Endodermal cell (in vitro differentiated cells): ENCODE measurements around the gene GSE1. TPM values are rescaled to one million over a fixed set of nuclear protein-coding genes. Genes with fewer than 3 reads are reported as not detected.

Experiments
- DNase-seq: peaks from one replicate; pipeline ENCODE4 v3.0.0-alpha.2; 2017
- H3K27ac ChIP-seq: 2 replicates; pipeline ENCODE4 v1.5.1; 2013; ENCODE audit warnings: mild to moderate bottlenecking, low read depth, low read length, moderate library complexity
- H3K27me3 ChIP-seq: 2 replicates; pipeline ENCODE4 v1.6.1; 2013; ENCODE audit warnings: mild to moderate bottlenecking, low read length, moderate library complexity; ENCODE audit not compliant: insufficient read depth, control insufficient read depth, poor library complexity, severe bottlenecking
- H3K36me3 ChIP-seq: 2 replicates; pipeline ENCODE4 v1.7.0; 2013; ENCODE audit warnings: mild to moderate bottlenecking, low read length, moderate library complexity; ENCODE audit not compliant: control insufficient read depth, insufficient read depth
- H3K4me1 ChIP-seq: one replicate; pipeline ENCODE4 v1.7.0; 2013; ENCODE audit warnings: low read length; ENCODE audit not compliant: control insufficient read depth, insufficient read depth
- H3K4me3 ChIP-seq: 2 replicates; pipeline ENCODE4 v1.5.1; 2013; ENCODE audit warnings: mild to moderate bottlenecking, low read length, moderate library complexity
- H3K9ac ChIP-seq: 2 replicates; pipeline ENCODE4 v1.6.1; 2013; ENCODE audit warnings: mild to moderate bottlenecking, low read length, moderate library complexity; ENCODE audit not compliant: poor library complexity, severe bottlenecking; ENCODE audit errors: extremely low read depth
- H3K9me3 ChIP-seq: 2 replicates; pipeline ENCODE4 v1.6.1; 2013; ENCODE audit warnings: mild to moderate bottlenecking, low read length, moderate library complexity; ENCODE audit not compliant: control insufficient read depth
- H3K27ac Mint-ChIP-seq: 2 replicates; pipeline ENCODE4 v1.8.0; 2020; ENCODE audit warnings: mixed read lengths
- H3K27me3 Mint-ChIP-seq: 2 replicates; pipeline ENCODE4 v1.8.0; 2021; ENCODE audit warnings: mild to moderate bottlenecking, mixed read lengths; ENCODE audit not compliant: insufficient read depth
- H3K36me3 Mint-ChIP-seq: 2 replicates; pipeline ENCODE4 v1.8.0; 2020; ENCODE audit warnings: low read depth, mixed read lengths
- H3K4me1 Mint-ChIP-seq: 2 replicates; pipeline ENCODE4 v1.8.0; 2020; ENCODE audit warnings: mixed read lengths
- H3K4me3 Mint-ChIP-seq: 2 replicates; pipeline ENCODE4 v1.8.0; 2020; ENCODE audit warnings: mild to moderate bottlenecking, moderate library complexity, mixed read lengths
- H3K9me3 Mint-ChIP-seq: 2 replicates; pipeline ENCODE4 v1.8.0; 2020; ENCODE audit warnings: mild to moderate bottlenecking, mixed read lengths
- CTCF ChIP-seq: fragments of 200-600 bp; sonication (generic); conservative IDR thresholded peaks from 2 replicates; pipeline ENCODE4 v1.5.0; 2021; ENCODE audit warnings: antibody characterized with exemption, mild to moderate bottlenecking
- WGBS, 2 experiments: methylation state at CpG; one replicate each; pipeline versions ENCODE4 v1.1.5 to v1.1.7; 2013; ENCODE audit warnings: missing lambda C conversion rate in 2 of 2, mixed read lengths in 1 of 2; ENCODE audit not compliant: insufficient coverage in 1 of 2, insufficient read length in 1 of 2; 5-methylcytosine and 5-hydroxymethylcytosine counted together
- total RNA-seq, 2 donors: library from RNA; stranded (reverse); fragmentation: NEBNext Ultra II Directional in 1 of 2; extraction: Animal tissue kit (Norgen Biotek cat#: 25700) in 1 of 2; gene quantifications; 2 replicates in 1 of 2; 3 replicates in 1 of 2; pipeline ENCODE4 v1.2.1, GENCODE V29; 2021

Gene GSE1
- total RNA-seq, 2 donors from 2014 or later = 108 to 128 TPM

GRCh38 chr16:85712801-85713200 lies 99.7 kb downstream of the GSE1 start:
- no peaks in the 10 kb centered on the region for H3K36me3 ChIP-seq
- Mint-ChIP-seq H3K27ac (no peak overlapping the region), H3K27me3 (peaks cover 21% of the 10 kb centered on the region), H3K4me1 (peaks cover 3% of the 10 kb centered on the region), H3K4me3 (no peak overlapping the region), H3K36me3 (peaks cover 11% of the 10 kb centered on the region), H3K9me3 (peaks cover 7% of the 10 kb centered on the region)
- peaks cover 10% of the 10 kb centered on the region for H3K9me3 ChIP-seq
- 68 to 77% methylated on average over 7 to 9 of the region's 9 CpGs for WGBS, 2 experiments
- H3K4me1 ChIP-seq = peaks cover 2% of the 10 kb centered on the region
- no peak for DNase-seq
- H3K27me3 ChIP-seq = peaks cover 21% of the 10 kb centered on the region
- H3K27ac ChIP-seq = peak overlapping the region; percentile 81
- no peak for TF ChIP-seq CTCF
- no peak overlapping the region for H3K9ac ChIP-seq
- H3K4me3 ChIP-seq = no peak overlapping the region

GRCh38 chr16:85715169-85716021 lies 102.3 kb downstream of the GSE1 start:
- H3K9me3 ChIP-seq = peaks cover 10% of the 10 kb centered on the region
- H3K4me3 ChIP-seq = no peak overlapping the region
- WGBS, 2 experiments = 54 to 71% methylated on average over 15 to 22 of the region's 22 CpGs
- peaks cover 21% of the 10 kb centered on the region for H3K27me3 ChIP-seq
- Mint-ChIP-seq H3K27me3 (peaks cover 21% of the 10 kb centered on the region), H3K4me3 (no peak overlapping the region), H3K9me3 (peaks cover 7% of the 10 kb centered on the region), H3K36me3 (peaks cover 9% of the 10 kb centered on the region), H3K4me1 (peaks cover 3% of the 10 kb centered on the region), H3K27ac (no peak overlapping the region)
- peak overlapping the region; percentile 94 for H3K27ac ChIP-seq
- no peak overlapping the region for H3K9ac ChIP-seq
- peaks cover 2% of the 10 kb centered on the region for H3K4me1 ChIP-seq
- no peaks in the 10 kb centered on the region for H3K36me3 ChIP-seq
- no peak for TF ChIP-seq CTCF
- no peak for DNase-seq

DNA sequence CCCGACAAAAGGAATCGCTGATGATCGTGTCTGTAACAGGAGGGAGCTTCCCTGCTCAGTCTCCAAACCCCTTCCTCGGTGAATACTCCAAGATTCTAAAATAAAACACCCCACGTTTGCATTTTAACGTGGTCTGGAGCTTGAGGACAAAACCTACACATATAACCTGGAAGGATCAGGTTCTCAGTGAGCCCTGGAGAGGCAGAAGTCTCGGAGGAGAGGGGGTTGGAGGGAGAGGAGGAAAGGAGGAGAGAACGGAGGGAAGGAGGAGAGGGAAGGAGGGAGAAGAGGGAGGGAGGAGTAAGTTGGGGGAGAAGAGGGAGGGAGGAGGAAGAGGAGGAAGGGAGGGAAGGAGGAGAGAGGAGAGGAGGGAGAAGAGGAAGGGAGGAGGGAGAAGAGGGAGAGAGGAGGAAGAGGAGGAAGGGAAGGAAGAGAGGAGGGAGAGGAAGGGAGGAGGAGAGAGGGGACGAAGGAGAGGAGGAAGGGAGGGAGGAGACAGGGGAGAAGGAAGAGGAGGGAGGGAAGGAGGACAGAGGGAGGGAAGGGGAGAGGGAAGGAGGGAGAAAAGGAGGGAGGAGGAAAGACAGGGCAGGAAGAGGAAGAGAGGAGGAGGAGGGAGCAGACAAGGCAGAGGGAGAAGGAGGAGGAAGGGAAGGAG lies 103.0 kb downstream of the GSE1 start:
- H3K4me3 Mint-ChIP-seq = no peak overlapping the region
- Histone ChIP-seq H3K4me3 (no peak overlapping the region), H3K27ac (peak overlapping the region; percentile 94), H3K4me1 (peaks cover 2% of the 10 kb centered on the region), H3K9me3 (peaks cover 10% of the 10 kb centered on the region), H3K36me3 (no peaks in the 10 kb centered on the region), H3K9ac (no peak overlapping the region), H3K27me3 (peaks cover 21% of the 10 kb centered on the region)
- peaks cover 21% of the 10 kb centered on the region for H3K27me3 Mint-ChIP-seq
- H3K4me1 Mint-ChIP-seq = peaks cover 3% of the 10 kb centered on the region
- H3K9me3 Mint-ChIP-seq = peaks cover 7% of the 10 kb centered on the region
- peaks cover 9% of the 10 kb centered on the region for H3K36me3 Mint-ChIP-seq
- DNase-seq = no peak
- TF ChIP-seq CTCF = no peak
- 36 to 41% methylated on average over 6 to 9 of the region's 9 CpGs for WGBS, 2 experiments
- no peak overlapping the region for H3K27ac Mint-ChIP-seq
